Testis (tissue), 2 donors: ENCODE measurements around the gene MOCOS.

Experiments
- CTCF ChIP-seq, 3 experiments: fragments of 450-650 bp in 2 of 3; fragments of 200-600 bp in 1 of 3; sonication (generic) in 1 of 3; IDR thresholded peaks; one replicate each; pipeline ENCODE4 v1.5.1; 2016 to 2019; ENCODE audit warnings: antibody characterized with exemption in 3 of 3, mild to moderate bottlenecking in 2 of 3, moderate library complexity in 1 of 3
- POLR2A ChIP-seq: fragments of 450-650 bp; IDR thresholded peaks from one replicate; pipeline ENCODE4 v1.6.1; 2017; ENCODE audit warnings: antibody characterized with exemption, mild to moderate bottlenecking, moderate library complexity

GRCh38 chr18:36158266-36158867 lies 28.9 kb upstream of the MOCOS start:
- TF ChIP-seq CTCF (IDR thresholded peaks at IDR 0.05) = no peak
- no peak for TF ChIP-seq POLR2A
